A549 (cell line): ENCODE data around the gene ASF1A. TPM values are rescaled to one million over a fixed set of nuclear protein-coding genes. Genes with fewer than 3 reads are reported as not detected.

Source experiments
- ATAC-seq, 2 experiments: fragments of 200-7000 bp in 1 of 2; fragments of >200 bp in 1 of 2; cut with Nextera tagmentation in 1 of 2; cut with Tn5 transposase in 1 of 2; 3 replicates each; pipeline versions ENCODE4 v1.8.0 to v1.9.1; 2018 to 2020; ENCODE audit warnings: mild to moderate bottlenecking in 1 of 2, moderate library complexity in 1 of 2
- CTCF ChIA-PET: fragments of 300-600 bp; sonication (Branson Sonifier 250); formaldehyde crosslinking; extraction: SDS; loops from one replicate; lab custom pipeline; 2021; ENCODE audit warnings: antibody characterized with exemption, inconsistent platforms; lab: Yijun Ruan, JAX
- POLR2A ChIA-PET: fragments of 350-600 bp; formaldehyde crosslinking; extraction: SDS; loops from one replicate; lab custom pipeline; 2021; ENCODE audit warnings: antibody characterized with exemption, inconsistent platforms; lab: Yijun Ruan, JAX
- DNase-seq, 2 experiments: peaks; one replicate each; pipeline versions ENCODE4 v3.0.0 to v3.0.0-alpha.2; 2011 to 2016; ENCODE audit warnings: low read depth in 1 of 2, low spot score in 1 of 2
- FAIRE-seq: peaks from 2 replicates; lab custom pipeline; 2011; peaks lifted over from hg19 to GRCh38; lab: Jason Lieb, UNC
- H3K27ac ChIP-seq, 2 experiments: fragments of >200 bp; sonication (Bioruptor Twin); formaldehyde crosslinking; 3 replicates each; pipeline ENCODE4 v1.5.1; 2016 to 2017
- H3K4me1 ChIP-seq: fragments of >200 bp; sonication (Bioruptor Twin); formaldehyde crosslinking; 3 replicates; pipeline ENCODE4 v1.6.1; 2016
- H3K4me2 ChIP-seq: fragments of >200 bp; sonication (Bioruptor Twin); formaldehyde crosslinking; 3 replicates; pipeline ENCODE4 v1.6.1; 2016
- H3K4me3 ChIP-seq: fragments of >200 bp; sonication (Bioruptor Twin); formaldehyde crosslinking; 3 replicates; pipeline ENCODE4 v1.5.1; 2016
- H3K9me3 ChIP-seq: fragments of >200 bp; sonication (Bioruptor Twin); formaldehyde crosslinking; 3 replicates; pipeline ENCODE4 v1.6.1; 2016
- ATOH8 ChIP-seq: fragments of 250-450 bp; sonication (Bioruptor Pico); IDR thresholded peaks from 2 replicates; pipeline ENCODE4 v1.5.0; 2020; ENCODE audit warnings: low read depth, mild to moderate bottlenecking, moderate library complexity
- CBX8 ChIP-seq: fragments of 200-600 bp; sonication (generic); IDR thresholded peaks from 2 replicates; pipeline ENCODE4 v1.6.1; 2016
- CHD2 ChIP-seq: fragments of 150-350 bp; IDR thresholded peaks from 2 replicates; pipeline ENCODE4 v1.6.1; 2014; ENCODE audit warnings: low read length; ENCODE audit not compliant: partially characterized antibody
- EHMT2 ChIP-seq: fragments of 200-600 bp; sonication (generic); IDR thresholded peaks from 2 replicates; pipeline ENCODE4 v1.6.1; 2016; ENCODE audit warnings: antibody characterized with exemption, low read depth, mild to moderate bottlenecking, moderate library complexity
- ESRRA ChIP-seq: fragments of 150-350 bp; IDR thresholded peaks from 2 replicates; pipeline ENCODE4 v1.6.1; 2014; ENCODE audit warnings: mild to moderate bottlenecking, low read length, borderline replicate concordance
- FOSB ChIP-seq: fragments of 250-450 bp; sonication (Bioruptor Pico); IDR thresholded peaks from 2 replicates; pipeline ENCODE4 v1.5.0; 2020; ENCODE audit warnings: mild to moderate bottlenecking, moderate library complexity
- HDAC2 ChIP-seq: fragments of 200-600 bp; sonication (generic); IDR thresholded peaks from 2 replicates; pipeline ENCODE4 v1.6.1; 2016
- HEYL ChIP-seq: fragments of 250-450 bp; sonication (Bioruptor Pico); IDR thresholded peaks from 2 replicates; pipeline ENCODE4 v1.8.0; 2021; ENCODE audit warnings: mild to moderate bottlenecking, moderate library complexity
- HOXB13 ChIP-seq: fragments of 250-450 bp; sonication (Bioruptor Pico); IDR thresholded peaks from 2 replicates; pipeline ENCODE4 v1.5.0; 2020; ENCODE audit warnings: low read depth, mild to moderate bottlenecking, moderate library complexity
- JUN ChIP-seq, 2 experiments: fragments of >200 bp; sonication (Bioruptor Twin); formaldehyde crosslinking; IDR thresholded peaks; 2 replicates in 1 of 2; 3 replicates in 1 of 2; pipeline ENCODE4 v1.6.1; 2016 to 2017
- RARB ChIP-seq: fragments of 250-450 bp; sonication (Bioruptor Pico); IDR thresholded peaks from 2 replicates; pipeline ENCODE4 v1.8.0; 2021; ENCODE audit warnings: mild to moderate bottlenecking, moderate library complexity
- REST ChIP-seq: fragments of 200-600 bp; sonication (generic); IDR thresholded peaks from 2 replicates; pipeline ENCODE4 v1.6.1; 2016; ENCODE audit warnings: antibody characterized with exemption, mild to moderate bottlenecking, moderate library complexity
- RFX5 ChIP-seq: fragments of 450-650 bp; IDR thresholded peaks from 2 replicates; pipeline ENCODE4 v1.7.1; 2014; ENCODE audit warnings: antibody characterized with exemption, mild to moderate bottlenecking, moderate library complexity
- TFCP2L1 ChIP-seq: fragments of 250-450 bp; sonication (Bioruptor Pico); IDR thresholded peaks from 2 replicates; pipeline ENCODE4 v1.5.0; 2021; ENCODE audit warnings: mild to moderate bottlenecking
- USF2 ChIP-seq: fragments of 450-650 bp; IDR thresholded peaks from 2 replicates; pipeline ENCODE4 v1.6.1; 2014; ENCODE audit warnings: antibody characterized with exemption
- ZC3H11A ChIP-seq: fragments of 450-650 bp; IDR thresholded peaks from 2 replicates; pipeline ENCODE4 v1.6.1; 2014; ENCODE audit warnings: antibody characterized with exemption, mild to moderate bottlenecking
- ZFP36 ChIP-seq: fragments of 450-650 bp; IDR thresholded peaks from 2 replicates; pipeline ENCODE4 v1.6.1; 2014; ENCODE audit warnings: borderline replicate concordance; ENCODE audit not compliant: partially characterized antibody
- ZNF302 ChIP-seq: fragments of 250-450 bp; sonication (Bioruptor Pico); IDR thresholded peaks from 2 replicates; pipeline ENCODE4 v1.9.0; 2021; ENCODE audit warnings: inconsistent platforms, mild to moderate bottlenecking, moderate library complexity
- WGBS: methylation state at CpG from one replicate; pipeline ENCODE4 v1.1.6; 2017; ENCODE audit errors: missing lambda C conversion rate; 5-methylcytosine and 5-hydroxymethylcytosine counted together
- polyA plus RNA-seq, 4 experiments: library from polyadenylated mRNA; depleted of rRNA in 3 of 4; stranded (reverse); fragments of >200 nt; fragmentation: RNase III in 1 of 4; extraction: RNeasy Plus Mini Kit Qiagen cat#74134 plus additional on column Dnase treatment in 1 of 4; gene quantifications; 2 replicates in 3 of 4; 3 replicates in 1 of 4; pipeline ENCODE4 v1.2.3, GENCODE V29; 2011 to 2017
- TF ChIP-seq, protein P1 (sequence below): IDR thresholded peaks from 2 replicates; pipeline ENCODE4 v1.6.1; 2012

ASF1A gene
- polyA plus RNA-seq, 2 of the 4 experiments (the other 2 are of a cell fraction), result 12.2 to 24.6 TPM

DNA sequence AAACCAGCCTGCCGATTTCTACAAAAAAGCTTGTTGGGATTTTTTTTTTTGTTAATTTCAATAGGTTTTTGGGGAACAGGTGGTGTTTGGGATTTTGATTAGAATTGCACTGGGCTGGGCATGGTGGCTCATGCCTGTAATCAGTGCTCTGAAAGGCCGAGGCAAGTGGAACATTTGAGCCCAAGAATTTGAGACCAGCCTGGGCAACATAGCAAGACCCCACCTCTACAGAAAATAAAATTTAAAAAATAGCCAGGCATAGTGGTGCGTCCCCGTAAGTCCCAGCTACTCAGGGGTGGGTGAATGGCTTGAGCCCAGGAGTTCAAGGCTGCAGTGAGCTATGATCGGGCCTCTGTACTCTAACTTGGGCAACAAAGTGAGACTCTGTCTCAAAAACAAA is 40.5 kb upstream of the ASF1A start:
- FAIRE-seq (no peak), DNase-seq (no peak), ATAC-seq (no peak)
- Histone ChIP-seq H3K4me1 (no peaks in the 10 kb centered on the region), H3K9me3 (no peaks in the 10 kb centered on the region), H3K4me2 (no peak overlapping the region), H3K27ac (no peak overlapping the region), H3K4me3 (no peak overlapping the region)
- WGBS, result 87% methylated on average over 5 of the region's 5 CpGs
- CTCF ChIA-PET, result interaction anchor here (0.7 kb wide), 3 partner anchors 12 to 291 kb away, joined by 3 to 5 read pairs (median 4); no protein-coding TSS in a partner anchor
- POLR2A ChIA-PET, result no interaction called here
- TF ChIP-seq RFX5 (no peak), ATOH8 (CRISPR knock-in tag) (no peak), RARB (CRISPR knock-in tag) (no peak), ESRRA (no peak), CBX8 (no peak)

DNA sequence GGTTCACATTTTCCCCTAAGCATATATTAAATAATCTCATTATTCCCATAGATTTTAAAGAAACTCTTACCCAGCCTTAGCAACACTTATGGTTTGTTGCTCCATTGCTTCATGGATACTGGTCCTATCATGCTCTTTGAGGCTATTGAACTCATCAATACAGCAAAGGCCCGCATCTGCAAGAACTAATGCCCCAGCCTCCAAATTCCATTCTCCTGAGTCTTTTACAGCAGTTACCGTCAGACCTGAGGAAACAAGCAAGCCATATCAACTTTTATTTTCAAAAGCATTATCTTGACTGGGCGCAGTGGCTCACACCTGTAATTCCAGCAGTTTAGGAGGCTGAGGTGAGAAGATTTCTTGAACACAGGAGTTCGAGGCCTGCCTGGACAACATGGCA is 37.7 kb upstream of the ASF1A start:
- H3K27ac ChIP-seq, result no peak overlapping the region
- ChIA-PET POLR2A (no interaction called here), CTCF (no interaction called here)
- H3K4me2 ChIP-seq, result no peak overlapping the region
- 93% methylated on average over 4 of the region's 4 CpGs for WGBS
- DNase-seq (no peak), ATAC-seq (no peak), FAIRE-seq (no peak)
- no peak overlapping the region for H3K4me3 ChIP-seq
- H3K4me1 ChIP-seq, result no peaks in the 10 kb centered on the region
- no peak for TF ChIP-seq TFCP2L1
- no peak for TF ChIP-seq ZFP36
- no peak for TF ChIP-seq JUN (IDR thresholded peaks at IDR 0.05)
- no peak for TF ChIP-seq HDAC2
- TF ChIP-seq REST, result no peak
- no peak for TF ChIP-seq USF2
- TF ChIP-seq ZNF302 (CRISPR knock-in tag), result no peak
- TF ChIP-seq, protein P1, sequence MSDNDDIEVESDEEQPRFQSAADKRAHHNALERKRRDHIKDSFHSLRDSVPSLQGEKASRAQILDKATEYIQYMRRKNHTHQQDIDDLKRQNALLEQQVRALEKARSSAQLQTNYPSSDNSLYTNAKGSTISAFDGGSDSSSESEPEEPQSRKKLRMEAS, result no peak
- TF ChIP-seq CHD2, result no peak
- TF ChIP-seq EHMT2, result no peak
- TF ChIP-seq FOSB (CRISPR knock-in tag), result no peak
- no peak for TF ChIP-seq HOXB13 (CRISPR knock-in tag)
- no peak for TF ChIP-seq ZC3H11A
- H3K9me3 ChIP-seq, result no peaks in the 10 kb centered on the region

DNA sequence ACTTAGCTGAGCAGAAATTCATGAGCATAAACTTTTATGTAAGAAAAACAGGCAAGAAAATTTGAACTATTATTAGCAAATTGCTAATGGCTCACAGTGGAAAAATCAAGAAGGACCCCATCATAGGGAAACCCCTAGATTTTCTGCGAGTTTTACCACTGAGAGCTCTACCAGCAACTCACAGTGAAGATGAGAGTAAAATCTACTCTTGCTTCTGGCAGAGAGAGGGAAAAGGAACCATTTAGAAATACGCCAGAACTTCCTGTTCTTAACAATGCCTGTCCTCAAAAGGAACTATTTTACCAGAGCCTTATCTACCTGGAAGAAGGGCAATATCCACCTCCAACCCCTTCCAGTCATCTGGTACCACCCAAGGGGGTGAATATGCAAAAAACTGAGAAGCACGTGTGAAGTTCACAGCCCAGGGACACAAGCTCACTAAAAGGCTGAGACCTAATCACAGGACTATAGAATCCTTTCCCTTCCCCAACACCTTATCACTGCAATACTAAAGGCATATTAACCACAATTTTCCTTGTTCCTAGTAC is 34.4 kb upstream of the ASF1A start:
- 75% methylated on average over 3 of the region's 3 CpGs for WGBS
- FAIRE-seq (no peak), ATAC-seq (no peak), DNase-seq (no peak)
- no peak for TF ChIP-seq HEYL
- no peaks in the 10 kb centered on the region for H3K9me3 ChIP-seq
- no peak overlapping the region for H3K4me3 ChIP-seq
- H3K27ac ChIP-seq, result no peak overlapping the region
- H3K4me2 ChIP-seq, result no peak overlapping the region
- no peaks in the 10 kb centered on the region for H3K4me1 ChIP-seq
- POLR2A ChIA-PET, result no interaction called here
- CTCF ChIA-PET, result no interaction called here
